Fibroblast of lung (primary cell): ENCODE data around the gene STAT4.

Experiments used
- EZH2 ChIP-seq: IDR thresholded peaks from 2 replicates; pipeline ENCODE4 v1.5.1; 2012; ENCODE audit warnings: low read length, control low read depth, mild to moderate bottlenecking; ENCODE audit errors: missing control alignments
- TF ChIP-seq, protein P1 (sequence below), 2 donors: IDR thresholded peaks in 1 of 2; conservative IDR thresholded peaks in 1 of 2; 1 replicate in 1 of 2; 2 replicates in 1 of 2; pipeline ENCODE4 v1.5.1; 2011 to 2012; ENCODE audit warnings: low read length in 2 of 2, control low read depth in 1 of 2, inconsistent platforms in 1 of 2, low read depth in 1 of 2, mild to moderate bottlenecking in 1 of 2

DNA sequence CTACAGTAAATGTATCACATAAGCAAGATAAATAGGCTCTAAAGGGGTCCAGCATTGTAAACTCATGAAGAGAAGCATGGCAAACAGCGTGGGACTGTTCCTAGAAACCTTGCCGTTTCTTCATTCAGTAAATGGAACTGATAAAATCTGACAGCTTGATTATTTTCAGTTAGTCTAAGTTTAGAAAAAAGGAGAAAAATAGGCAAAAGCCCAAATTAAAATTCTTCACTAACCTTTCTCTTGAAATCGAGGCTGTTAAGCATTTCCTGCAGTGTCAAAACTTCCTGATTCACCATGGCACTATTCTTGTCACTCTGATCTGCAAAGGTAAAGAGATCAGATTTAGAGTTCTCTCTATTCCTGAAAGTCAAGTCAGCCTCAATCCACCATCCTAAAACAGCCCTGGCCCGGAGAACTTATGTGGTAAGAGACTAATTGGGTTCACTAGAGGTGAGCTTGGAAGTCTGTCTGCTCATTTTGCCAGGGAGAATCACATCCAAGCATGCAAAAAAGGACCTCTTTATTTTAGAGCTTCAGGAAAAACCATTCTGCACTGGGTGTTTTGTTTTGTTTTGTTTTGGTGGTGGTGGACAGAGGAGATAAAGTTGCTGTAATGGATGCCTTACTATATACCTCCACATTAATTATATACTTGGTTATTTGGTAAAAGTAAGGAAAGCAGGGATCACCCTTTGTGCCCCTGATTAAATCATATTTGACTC is 84.4 kb downstream of the STAT4 start:
- TF ChIP-seq, protein P1, sequence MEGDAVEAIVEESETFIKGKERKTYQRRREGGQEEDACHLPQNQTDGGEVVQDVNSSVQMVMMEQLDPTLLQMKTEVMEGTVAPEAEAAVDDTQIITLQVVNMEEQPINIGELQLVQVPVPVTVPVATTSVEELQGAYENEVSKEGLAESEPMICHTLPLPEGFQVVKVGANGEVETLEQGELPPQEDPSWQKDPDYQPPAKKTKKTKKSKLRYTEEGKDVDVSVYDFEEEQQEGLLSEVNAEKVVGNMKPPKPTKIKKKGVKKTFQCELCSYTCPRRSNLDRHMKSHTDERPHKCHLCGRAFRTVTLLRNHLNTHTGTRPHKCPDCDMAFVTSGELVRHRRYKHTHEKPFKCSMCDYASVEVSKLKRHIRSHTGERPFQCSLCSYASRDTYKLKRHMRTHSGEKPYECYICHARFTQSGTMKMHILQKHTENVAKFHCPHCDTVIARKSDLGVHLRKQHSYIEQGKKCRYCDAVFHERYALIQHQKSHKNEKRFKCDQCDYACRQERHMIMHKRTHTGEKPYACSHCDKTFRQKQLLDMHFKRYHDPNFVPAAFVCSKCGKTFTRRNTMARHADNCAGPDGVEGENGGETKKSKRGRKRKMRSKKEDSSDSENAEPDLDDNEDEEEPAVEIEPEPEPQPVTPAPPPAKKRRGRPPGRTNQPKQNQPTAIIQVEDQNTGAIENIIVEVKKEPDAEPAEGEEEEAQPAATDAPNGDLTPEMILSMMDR (conservative IDR thresholded peaks at IDR 0.05 in 1 of 2, IDR thresholded peaks at IDR 0.05 in 1 of 2; ENCODE audit: low read depth in 1 of 2, low read length in 2 of 2), result no peak
- no peak for TF ChIP-seq EZH2
